MM.1S (cell line): Measurements from ENCODE around the gene ABHD3.

ENCODE experiments used
- DNase-seq: peaks from one replicate; pipeline ENCODE4 v3.0.0-alpha.2; 2015
- H2AFZ ChIP-seq: fragments of 300-600 bp; sonication (generic); 2 replicates; pipeline ENCODE4 v1.6.0; 2016; ENCODE audit warnings: antibody characterized with exemption, low read length
- H3F3A ChIP-seq: fragments of 300-600 bp; sonication (generic); 2 replicates; pipeline ENCODE4 v1.6.1; 2016; ENCODE audit warnings: mild to moderate bottlenecking, antibody characterized with exemption, low read length, moderate library complexity, mixed read lengths; ENCODE audit not compliant: insufficient read depth
- H3K27ac ChIP-seq: fragments of 300-600 bp; sonication (generic); 2 replicates; pipeline ENCODE4 v1.5.1; 2016; ENCODE audit warnings: mild to moderate bottlenecking, low read length
- H3K27me3 ChIP-seq: fragments of 300-600 bp; sonication (generic); replicated peaks from 2 replicates; pipeline ENCODE4 v1.6.0; 2016; ENCODE audit warnings: low read length; ENCODE audit not compliant: insufficient read depth
- H3K36me3 ChIP-seq: fragments of 300-600 bp; sonication (generic); replicated peaks from 2 replicates; pipeline ENCODE4 v1.6.1; 2016; ENCODE audit warnings: mild to moderate bottlenecking, low read length, mixed read lengths; ENCODE audit not compliant: insufficient read depth
- H3K4me1 ChIP-seq: fragments of 300-600 bp; sonication (generic); 2 replicates; pipeline ENCODE4 v1.6.1; 2016; ENCODE audit warnings: low read length, mixed read lengths
- H3K4me2 ChIP-seq: fragments of 300-600 bp; sonication (generic); 2 replicates; pipeline ENCODE4 v1.6.0; 2016; ENCODE audit warnings: low read depth, low read length
- H3K4me3 ChIP-seq: fragments of 300-600 bp; sonication (generic); 2 replicates; pipeline ENCODE4 v1.5.1; 2016; ENCODE audit warnings: low read length, mixed read lengths
- H3K79me2 ChIP-seq: fragments of 300-600 bp; sonication (generic); 2 replicates; pipeline ENCODE4 v1.6.1; 2016; ENCODE audit warnings: mixed run types, low read length, mixed read lengths
- H3K9ac ChIP-seq: fragments of 300-600 bp; sonication (generic); 2 replicates; pipeline ENCODE4 v1.6.1; 2016; ENCODE audit warnings: low read length, mixed read lengths
- H3K9me2 ChIP-seq: fragments of 300-600 bp; sonication (generic); replicated peaks from 2 replicates; pipeline ENCODE4 v1.6.1; 2016; ENCODE audit warnings: mild to moderate bottlenecking, low read length, mixed read lengths; ENCODE audit not compliant: insufficient read depth
- H3K9me3 ChIP-seq: fragments of 300-600 bp; sonication (generic); replicated peaks from 2 replicates; pipeline ENCODE4 v1.6.1; 2016; ENCODE audit warnings: mild to moderate bottlenecking, low read length, mixed read lengths; ENCODE audit not compliant: insufficient read depth
- H4K20me1 ChIP-seq: fragments of 300-600 bp; sonication (generic); 2 replicates; pipeline ENCODE4 v1.6.1; 2016; ENCODE audit warnings: mild to moderate bottlenecking, low read length, moderate library complexity, mixed read lengths; ENCODE audit not compliant: insufficient read depth
- EZH2 ChIP-seq: fragments of 300-600 bp; sonication (generic); optimal IDR thresholded peaks from 2 replicates; pipeline ENCODE3; 2017; ENCODE audit warnings: low read depth, mild to moderate bottlenecking, antibody characterized with exemption, low read length, mixed read lengths
- EZH2phosphoT487 ChIP-seq: fragments of 300-600 bp; sonication (generic); IDR thresholded peaks from 2 replicates; pipeline ENCODE4 v1.6.1; 2018; ENCODE audit warnings: antibody characterized with exemption, low read length
- TF ChIP-seq, protein P1 (sequence below): fragments of 300-600 bp; sonication (generic); IDR thresholded peaks from 2 replicates; pipeline ENCODE4 v1.5.1; 2016; ENCODE audit warnings: antibody characterized with exemption, low read length, mixed read lengths

The ABHD3 gene, protein sequence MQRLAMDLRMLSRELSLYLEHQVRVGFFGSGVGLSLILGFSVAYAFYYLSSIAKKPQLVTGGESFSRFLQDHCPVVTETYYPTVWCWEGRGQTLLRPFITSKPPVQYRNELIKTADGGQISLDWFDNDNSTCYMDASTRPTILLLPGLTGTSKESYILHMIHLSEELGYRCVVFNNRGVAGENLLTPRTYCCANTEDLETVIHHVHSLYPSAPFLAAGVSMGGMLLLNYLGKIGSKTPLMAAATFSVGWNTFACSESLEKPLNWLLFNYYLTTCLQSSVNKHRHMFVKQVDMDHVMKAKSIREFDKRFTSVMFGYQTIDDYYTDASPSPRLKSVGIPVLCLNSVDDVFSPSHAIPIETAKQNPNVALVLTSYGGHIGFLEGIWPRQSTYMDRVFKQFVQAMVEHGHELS

DNA sequence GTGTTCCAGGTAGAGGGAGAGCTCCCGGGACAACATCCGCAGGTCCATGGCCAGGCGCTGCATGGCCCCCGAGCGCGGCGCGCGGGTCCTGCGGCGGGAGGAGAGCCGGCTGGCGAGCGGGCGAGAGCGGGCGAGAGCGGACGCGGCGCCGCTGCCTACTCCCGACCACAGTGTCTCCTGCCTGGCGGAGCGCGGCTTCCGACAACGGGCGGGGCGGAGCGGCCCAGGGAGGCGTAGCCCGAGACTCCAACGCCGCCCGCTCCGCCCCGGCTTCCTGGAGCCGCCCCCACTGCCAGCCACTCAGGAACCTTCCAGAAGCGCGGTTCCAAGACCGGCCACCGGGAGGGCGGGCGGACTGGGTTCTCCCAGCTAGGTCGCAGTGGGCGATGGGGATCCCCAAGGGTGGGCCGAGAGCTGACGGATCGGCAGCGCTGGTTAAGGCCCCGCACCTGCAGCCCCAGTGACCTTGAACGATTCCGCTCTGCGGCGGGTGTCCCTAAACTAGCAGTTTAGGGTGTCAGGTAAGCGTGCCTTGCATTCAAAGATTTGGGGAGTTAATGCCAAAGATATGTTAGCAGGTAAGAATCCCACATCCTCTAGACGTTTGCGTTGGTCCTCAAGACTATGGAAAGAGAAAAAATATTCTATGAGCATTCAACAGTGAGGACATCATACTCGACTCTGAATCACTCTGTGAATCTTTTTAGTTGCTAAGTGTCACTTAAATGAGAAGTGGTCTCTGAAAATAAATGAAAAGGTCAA, at the start of gene ABHD3:
ABHD3 (minus strand) TSS at position 172 of the 762 bp plus-strand sequence; CDS start at position 63, 109 bp downstream.
- Histone ChIP-seq H3K9ac (peak within 1 kb of the TSS; percentile 88), H3K4me1 (peaks cover 17% of the 10 kb centered on the region)
- DNase-seq: peak; percentile 95

DNA sequence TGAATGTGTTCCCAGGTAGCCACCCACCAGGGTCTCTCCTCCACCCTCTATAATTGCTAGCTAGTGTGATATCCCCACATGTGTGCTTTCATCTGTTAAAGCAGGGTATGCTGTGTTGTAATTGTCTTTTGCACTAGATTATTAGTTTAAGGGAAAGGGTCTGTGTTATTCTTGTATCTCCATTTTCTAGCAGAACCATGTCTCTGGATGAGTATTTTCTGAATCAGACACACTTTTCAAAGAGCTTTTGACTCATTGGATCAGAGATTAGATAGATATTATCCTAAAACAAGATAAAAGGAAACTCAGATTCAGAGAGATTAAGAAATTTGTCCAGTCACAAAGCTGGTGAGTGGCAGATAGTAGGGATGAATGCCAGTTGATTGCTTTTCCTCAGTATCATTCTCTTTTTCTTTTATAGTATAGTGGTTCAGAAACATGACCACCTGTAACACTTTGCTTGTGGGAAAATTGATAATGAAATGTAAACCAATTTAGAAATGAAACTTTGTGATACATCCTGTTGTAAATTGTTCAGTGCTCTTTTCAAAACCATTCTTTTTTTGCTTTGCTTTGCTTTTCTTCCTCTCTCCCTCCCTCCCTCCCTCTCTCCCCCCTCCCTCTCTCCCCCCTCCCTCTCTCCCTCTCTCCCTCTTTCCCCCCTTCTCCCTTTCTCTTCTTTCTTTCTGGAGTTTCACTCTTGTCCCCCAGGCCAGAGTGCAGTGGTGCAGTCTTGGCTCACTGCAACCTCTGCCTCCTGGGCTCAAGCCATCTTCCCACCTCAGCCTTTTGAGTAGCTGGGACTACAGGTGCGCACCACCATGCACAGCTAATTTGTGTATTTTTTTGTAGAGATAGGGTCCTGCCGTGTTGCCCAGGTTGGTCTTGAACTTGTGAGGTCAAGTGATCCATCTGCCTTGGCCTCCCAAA, 43.5 kb upstream of the ABHD3 start:
- TF ChIP-seq, protein P1, sequence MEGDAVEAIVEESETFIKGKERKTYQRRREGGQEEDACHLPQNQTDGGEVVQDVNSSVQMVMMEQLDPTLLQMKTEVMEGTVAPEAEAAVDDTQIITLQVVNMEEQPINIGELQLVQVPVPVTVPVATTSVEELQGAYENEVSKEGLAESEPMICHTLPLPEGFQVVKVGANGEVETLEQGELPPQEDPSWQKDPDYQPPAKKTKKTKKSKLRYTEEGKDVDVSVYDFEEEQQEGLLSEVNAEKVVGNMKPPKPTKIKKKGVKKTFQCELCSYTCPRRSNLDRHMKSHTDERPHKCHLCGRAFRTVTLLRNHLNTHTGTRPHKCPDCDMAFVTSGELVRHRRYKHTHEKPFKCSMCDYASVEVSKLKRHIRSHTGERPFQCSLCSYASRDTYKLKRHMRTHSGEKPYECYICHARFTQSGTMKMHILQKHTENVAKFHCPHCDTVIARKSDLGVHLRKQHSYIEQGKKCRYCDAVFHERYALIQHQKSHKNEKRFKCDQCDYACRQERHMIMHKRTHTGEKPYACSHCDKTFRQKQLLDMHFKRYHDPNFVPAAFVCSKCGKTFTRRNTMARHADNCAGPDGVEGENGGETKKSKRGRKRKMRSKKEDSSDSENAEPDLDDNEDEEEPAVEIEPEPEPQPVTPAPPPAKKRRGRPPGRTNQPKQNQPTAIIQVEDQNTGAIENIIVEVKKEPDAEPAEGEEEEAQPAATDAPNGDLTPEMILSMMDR: no peak
- TF ChIP-seq EZH2 (no peak), EZH2phosphoT487 (no peak)
- H3K27me3 ChIP-seq: no peaks in the 10 kb centered on the region
- H4K20me1 ChIP-seq: no peaks in the 10 kb centered on the region
- H3F3A ChIP-seq: peaks cover 13% of the 10 kb centered on the region
- H3K27ac ChIP-seq: peak overlapping the region; percentile 79
- no peaks in the 10 kb centered on the region for H3K9me3 ChIP-seq
- peaks cover 88% of the 10 kb centered on the region for H3K79me2 ChIP-seq
- no peaks in the 10 kb centered on the region for H3K36me3 ChIP-seq
- H3K4me1 ChIP-seq: peaks cover 34% of the 10 kb centered on the region
- peak; percentile 35 for DNase-seq
- no peak overlapping the region for H2AFZ ChIP-seq
- H3K4me3 ChIP-seq: peak overlapping the region; percentile 45
- H3K4me2 ChIP-seq: peak overlapping the region; percentile 80
- H3K9me2 ChIP-seq: no peaks in the 10 kb centered on the region
- peak overlapping the region; percentile 47; the same call in 1 of the 2 replicates for H3K9ac ChIP-seq

More for the DNA sequence above, at the start of gene ABHD3:
- H4K20me1 ChIP-seq: no peaks in the 10 kb centered on the region
- H3K4me2 ChIP-seq: peak within 1 kb of the TSS; percentile 76
- peaks cover 45% of the 10 kb centered on the region for H3K79me2 ChIP-seq
- H3K36me3 ChIP-seq: 0 out of 2 replicates have a peak, but pooled peaks cover 5% of the 10 kb centered on the region
- H3K27me3 ChIP-seq: no peaks in the 10 kb centered on the region
- no peaks in the 10 kb centered on the region for H3K9me3 ChIP-seq
- no peak for TF ChIP-seq EZH2
- TF ChIP-seq, protein P1: peak; percentile 27
- peak within 1 kb of the TSS; percentile 93 for H2AFZ ChIP-seq
- peaks cover 21% of the 10 kb centered on the region for H3F3A ChIP-seq
- peak within 1 kb of the TSS; percentile 95 for H3K27ac ChIP-seq
- peak within 1 kb of the TSS; percentile 93 for H3K4me3 ChIP-seq
- H3K9me2 ChIP-seq: no peaks in the 10 kb centered on the region

DNA sequence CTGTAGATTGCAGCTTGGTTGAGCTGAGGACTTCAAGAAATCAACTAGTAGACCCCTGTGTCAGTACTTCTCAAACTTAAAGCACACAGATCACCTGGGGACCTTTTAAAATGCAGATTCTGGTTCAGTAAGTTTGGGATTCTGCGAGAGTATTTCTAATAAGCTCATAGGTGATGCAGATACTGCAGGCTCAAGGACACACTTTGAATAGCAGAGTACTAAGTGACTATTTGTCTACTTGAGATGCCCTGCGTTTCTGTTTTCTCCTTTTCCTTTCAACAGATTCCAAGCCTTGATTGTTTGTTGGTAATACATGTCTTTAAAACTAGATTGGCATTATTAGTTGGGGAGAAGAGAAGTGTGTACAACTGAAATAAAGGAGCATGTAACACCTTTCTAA, 42.7 kb upstream of the ABHD3 start:
- no peak for TF ChIP-seq EZH2phosphoT487
- TF ChIP-seq EZH2: no peak
- TF ChIP-seq, protein P1: no peak
- H2AFZ ChIP-seq: no peak overlapping the region
- H3K36me3 ChIP-seq: no peaks in the 10 kb centered on the region
- H3K79me2 ChIP-seq: peaks cover 89% of the 10 kb centered on the region
- H3K27me3 ChIP-seq: no peaks in the 10 kb centered on the region
- peaks cover 42% of the 10 kb centered on the region for H3K4me1 ChIP-seq
- H3F3A ChIP-seq: peaks cover 13% of the 10 kb centered on the region
- H3K9me2 ChIP-seq: no peaks in the 10 kb centered on the region
- H3K4me3 ChIP-seq: peak overlapping the region; percentile 45
- peak overlapping the region; percentile 79; the same call in 1 of the 2 replicates for H3K27ac ChIP-seq
- no peaks in the 10 kb centered on the region for H3K9me3 ChIP-seq
- H4K20me1 ChIP-seq: no peaks in the 10 kb centered on the region
- peak overlapping the region; percentile 80 for H3K4me2 ChIP-seq
- no peak for DNase-seq
- H3K9ac ChIP-seq: peak overlapping the region; percentile 47; the same call in 1 of the 2 replicates
